ENCODE results near the gene TTC16. TPM values are rescaled to one million over a fixed set of nuclear protein-coding genes. Genes with fewer than 3 reads are reported as not detected.

TTC16 gene
- total RNA-seq, 1 experiment from 2014 or later, result not detected

DNA sequence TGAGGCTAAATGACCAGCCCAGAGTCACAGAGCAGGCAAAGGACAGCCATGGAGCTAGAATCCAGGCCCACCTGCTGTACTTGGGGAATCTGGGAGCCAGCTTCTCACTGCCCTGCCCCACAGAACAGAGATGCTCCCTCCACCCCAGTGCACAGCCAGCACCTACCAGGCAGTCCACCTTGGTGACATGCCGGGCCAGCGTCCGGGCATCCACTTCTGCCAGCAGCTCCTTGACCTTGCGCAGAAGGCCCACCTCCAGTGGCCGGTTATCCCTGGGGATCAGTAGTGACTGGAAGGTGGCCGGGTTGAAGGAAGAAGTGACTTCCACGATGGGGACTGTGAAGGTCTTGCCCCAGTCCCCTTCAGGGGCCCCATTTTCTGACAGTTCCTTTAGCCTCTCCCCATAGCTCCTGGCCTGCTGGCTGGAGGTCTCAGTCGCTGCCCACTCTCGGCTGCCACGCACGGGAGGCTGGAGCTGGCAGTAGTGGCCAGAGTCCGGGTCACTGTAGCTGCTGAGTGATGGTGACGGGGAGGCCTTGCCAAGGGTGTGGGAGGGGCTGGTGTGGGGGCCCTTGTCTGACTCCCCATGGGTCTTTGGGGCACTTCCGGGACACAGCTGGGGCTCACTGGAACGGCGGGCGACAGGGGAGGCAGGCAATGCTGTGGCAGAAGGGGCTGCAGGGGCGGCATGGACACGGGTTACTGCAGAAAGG is 28.7 kb downstream of the TTC16 start:
- no peak overlapping the region for H3K23ac ChIP-seq (ENCODE audit: insufficient read length, low read depth, low read length)
- WGBS (ENCODE audit: extremely low coverage, insufficient read length, low lambda C conversion rate), result no CpG with 5 or more reads among the region's 19 CpGs
- H3K9ac ChIP-seq (ENCODE audit: extremely low read depth, insufficient read length, low read length), result no peak overlapping the region
- no peaks in the 10 kb centered on the region for H3K79me1 ChIP-seq (ENCODE audit: insufficient read depth, low read depth, low read length, poor library complexity, severe bottlenecking)
- H3K23me2 ChIP-seq (ENCODE audit: insufficient read length, low read depth, low read length, poor library complexity, severe bottlenecking), result peaks cover 7% of the 10 kb centered on the region
- no peaks in the 10 kb centered on the region for H3K27me3 ChIP-seq (ENCODE audit: insufficient read depth, low read length)
- no peak overlapping the region for H3T11ph ChIP-seq (ENCODE audit: low read length)
- H4K20me1 ChIP-seq (ENCODE audit: control insufficient read depth, insufficient read depth, insufficient read length), result no peaks in the 10 kb centered on the region
- no peak overlapping the region for H2BK20ac ChIP-seq (ENCODE audit: low read depth, low read length, poor library complexity, severe bottlenecking)
- Mint-ChIP-seq H3K4me1 (peaks cover 4 to 17% of the 10 kb centered on the region in 2 experiments), H3K27ac (no peak overlapping the region), H3K9me3 (no peaks in the 10 kb centered on the region), H3K36me3 (ENCODE audit: insufficient read depth in 1 of 3, low read depth in 3 of 3) (peaks cover 0 to 6% (median 0%) of the 10 kb centered on the region in 3 experiments; a peak in 1 of 7 replicates), H3K4me3 (no peak overlapping the region), H3K27me3 (ENCODE audit: low read depth) (peaks cover 7% of the 10 kb centered on the region)
- no peaks in the 10 kb centered on the region for H3K79me2 ChIP-seq (ENCODE audit: insufficient read depth, low read length)
- no peak overlapping the region for H3K4ac ChIP-seq (ENCODE audit: low read depth, low read length)
- H3K4me1 ChIP-seq (ENCODE audit: insufficient read depth, low read length), result no peaks in the 10 kb centered on the region
- no peak overlapping the region for H2AK5ac ChIP-seq (ENCODE audit: insufficient read length, low read length)
- H4K91ac ChIP-seq (ENCODE audit: insufficient read length, low read depth, low read length), result no peak overlapping the region
- H3K4me2 ChIP-seq (ENCODE audit: insufficient read depth, insufficient read length, low read length), result no peak overlapping the region
- H3K9me3 ChIP-seq (ENCODE audit: control insufficient read depth, low read depth, low read length), result no peaks in the 10 kb centered on the region
- no peak overlapping the region for H3K14ac ChIP-seq (ENCODE audit: insufficient read depth, low read length)
- H2AFZ ChIP-seq (ENCODE audit: low read length), result no peak overlapping the region
- no peak overlapping the region for H2BK120ac ChIP-seq (ENCODE audit: low read depth, low read length, poor library complexity, severe bottlenecking)
- TF ChIP-seq, protein P1, sequence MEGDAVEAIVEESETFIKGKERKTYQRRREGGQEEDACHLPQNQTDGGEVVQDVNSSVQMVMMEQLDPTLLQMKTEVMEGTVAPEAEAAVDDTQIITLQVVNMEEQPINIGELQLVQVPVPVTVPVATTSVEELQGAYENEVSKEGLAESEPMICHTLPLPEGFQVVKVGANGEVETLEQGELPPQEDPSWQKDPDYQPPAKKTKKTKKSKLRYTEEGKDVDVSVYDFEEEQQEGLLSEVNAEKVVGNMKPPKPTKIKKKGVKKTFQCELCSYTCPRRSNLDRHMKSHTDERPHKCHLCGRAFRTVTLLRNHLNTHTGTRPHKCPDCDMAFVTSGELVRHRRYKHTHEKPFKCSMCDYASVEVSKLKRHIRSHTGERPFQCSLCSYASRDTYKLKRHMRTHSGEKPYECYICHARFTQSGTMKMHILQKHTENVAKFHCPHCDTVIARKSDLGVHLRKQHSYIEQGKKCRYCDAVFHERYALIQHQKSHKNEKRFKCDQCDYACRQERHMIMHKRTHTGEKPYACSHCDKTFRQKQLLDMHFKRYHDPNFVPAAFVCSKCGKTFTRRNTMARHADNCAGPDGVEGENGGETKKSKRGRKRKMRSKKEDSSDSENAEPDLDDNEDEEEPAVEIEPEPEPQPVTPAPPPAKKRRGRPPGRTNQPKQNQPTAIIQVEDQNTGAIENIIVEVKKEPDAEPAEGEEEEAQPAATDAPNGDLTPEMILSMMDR (conservative IDR thresholded peaks at IDR 0.05), result no peak
- no peak overlapping the region for H3K56ac ChIP-seq (ENCODE audit: insufficient read length, low read depth, low read length)
- no peak overlapping the region for H3K18ac ChIP-seq (ENCODE audit: insufficient read length, low read depth, low read length)
- no peak overlapping the region for H3K27ac ChIP-seq (ENCODE audit: insufficient read length, low read depth, low read length)
- no peak overlapping the region for H2BK12ac ChIP-seq (ENCODE audit: insufficient read length, low read depth, low read length)
- no peak overlapping the region for H2BK15ac ChIP-seq (ENCODE audit: low read depth, low read length)
- no peak overlapping the region for H4K8ac ChIP-seq (replicated peaks; ENCODE audit: insufficient read length, low read depth, low read length)
- DNase-seq, result no peak
- H4K5ac ChIP-seq (ENCODE audit: insufficient read length, low read depth, low read length), result no peak overlapping the region
- H2BK5ac ChIP-seq (ENCODE audit: insufficient read length, low read length), result no peak overlapping the region
